Left lobe of liver (tissue), 2 donors: Measurements from ENCODE around the gene EXOC4. TPM values are rescaled to one million over a fixed set of nuclear protein-coding genes. Genes with fewer than 3 reads are reported as not detected.
"Not testable (repeated sequence)": the region's sequence is repeated elsewhere in the genome, so short reads cannot be mapped to it uniquely, and the experiment has no call there.

Experiments
- ATAC-seq: fragments of 200-7000 bp; cut with Tn5 transposase; one replicate; pipeline ENCODE4 v1.9.1; 2020; ENCODE audit warnings: mild to moderate bottlenecking, moderate library complexity
- DNase-seq: peaks from one replicate; pipeline ENCODE4 v3.0.0-alpha.2; 2020; ENCODE audit warnings: low spot score
- total RNA-seq: library from RNA; stranded (reverse); gene quantifications from one replicate; pipeline ENCODE4 v1.2.1, GENCODE V29; 2021
- donor health status: DM: no; HTN: no; CAD: no; lungs with moderate emphysema.
- donor health status: DM: no; HTN: yes; CAD: no.

Gene EXOC4
- total RNA-seq, 1 donor from 2014 or later, result 23.1 TPM

GRCh38 chr7:133987582-133987981 is 734.7 kb downstream of the EXOC4 start:
- ATAC-seq, result no peak
- DNase-seq, result no peak

GRCh38 chr7:133993547-133993946 is 740.7 kb downstream of the EXOC4 start:
- ATAC-seq, result no peak
- no peak for DNase-seq

GRCh38 chr7:133994100-133994499 is 741.2 kb downstream of the EXOC4 start:
- ATAC-seq, DNase-seq: not testable (repeated sequence)

DNA sequence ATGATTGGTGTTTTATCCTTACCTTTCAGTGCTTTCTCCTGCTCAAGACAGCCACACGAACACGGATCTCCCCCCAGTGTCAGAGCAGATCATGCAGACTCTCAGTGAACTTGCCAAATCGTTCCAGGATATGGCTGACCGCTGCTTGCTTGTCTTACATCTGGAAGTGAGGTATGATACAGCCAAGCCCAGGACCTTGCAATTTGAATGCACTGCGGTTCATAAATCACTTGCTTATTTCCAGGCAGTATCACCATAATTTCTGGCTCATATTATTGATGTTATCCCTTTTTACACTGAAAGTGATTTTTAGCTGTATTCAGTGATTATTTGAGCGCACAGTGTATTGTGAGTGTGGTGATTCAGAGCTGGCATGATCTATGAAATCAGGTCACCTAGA is 744.6 kb downstream of the EXOC4 start:
- ATAC-seq (no peak), DNase-seq (no peak)

DNA sequence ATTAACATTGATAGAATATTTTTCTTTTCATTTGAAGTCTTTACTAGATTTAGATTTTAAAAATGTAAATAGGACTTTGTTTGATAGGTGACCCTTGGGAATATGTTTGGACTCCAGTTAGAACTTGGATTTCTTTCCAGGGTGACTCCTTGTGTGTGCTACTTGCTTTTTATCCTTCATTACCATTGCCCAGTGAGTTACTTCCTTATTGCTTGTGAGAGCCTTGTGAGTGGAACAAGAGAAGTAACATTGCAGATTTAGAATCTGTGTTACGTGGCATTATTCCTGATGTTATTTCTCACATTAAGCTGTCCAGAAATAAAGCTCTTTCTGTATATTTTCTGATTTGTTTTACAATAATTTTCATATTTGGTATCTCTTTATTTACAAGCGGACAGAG is 746.3 kb downstream of the EXOC4 start:
- ATAC-seq (no peak), DNase-seq (no peak)

DNA sequence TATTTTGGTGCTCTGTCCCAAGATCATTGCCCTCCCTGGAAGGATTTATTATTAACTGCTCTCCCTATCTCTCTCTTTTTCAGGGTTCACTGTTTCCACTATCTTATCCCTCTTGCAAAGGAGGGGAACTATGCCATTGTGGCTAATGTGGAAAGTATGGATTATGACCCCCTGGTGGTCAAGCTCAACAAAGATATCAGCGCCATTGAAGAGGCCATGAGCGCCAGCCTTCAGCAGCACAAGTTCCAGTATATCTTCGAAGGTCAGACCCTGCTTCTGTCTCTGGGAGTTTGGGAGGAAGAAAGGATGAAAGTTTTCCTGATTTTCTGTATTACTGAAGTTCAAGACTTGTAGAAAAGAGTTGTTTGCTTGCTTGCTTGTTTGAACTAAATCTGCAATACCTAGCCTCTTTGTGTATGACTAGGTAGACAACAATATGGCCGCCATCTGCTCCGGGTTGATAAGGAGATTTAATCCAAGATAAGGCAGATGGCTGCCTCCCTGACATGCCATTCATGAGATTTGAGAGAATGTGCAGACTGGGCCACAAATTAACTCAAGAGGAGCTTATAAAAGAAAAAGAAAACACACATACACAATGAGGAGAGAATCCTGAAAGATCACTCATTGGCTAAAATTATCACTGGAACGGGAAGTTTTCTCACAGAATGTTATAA is 752.1 kb downstream of the EXOC4 start:
- no peak for ATAC-seq
- no peak for DNase-seq

- DNase-seq (no peak), ATAC-seq (no peak)
Measured at GRCh38 chr7:134009314-134010110, 756.6 kb downstream of the EXOC4 start.

GRCh38 chr7:134013249-134013648 is 760.4 kb downstream of the EXOC4 start:
- no peak for DNase-seq
- ATAC-seq, result peak; percentile 56

- ATAC-seq, result no peak
Measured at GRCh38 chr7:134014935-134015334, 762.1 kb downstream of the EXOC4 start.

GRCh38 chr7:134016223-134016941 is 763.5 kb downstream of the EXOC4 start:
- DNase-seq, result no peak
- ATAC-seq, result peak; percentile 86

More at GRCh38 chr7:134014935-134015334, 762.1 kb downstream of the EXOC4 start:
- no peak for DNase-seq

- no peak for DNase-seq
- no peak for ATAC-seq
Measured at GRCh38 chr7:134016942-134017303, 764.0 kb downstream of the EXOC4 start.

- ATAC-seq, result no peak
- DNase-seq, result no peak
Measured at GRCh38 chr7:134018306-134018705, 765.4 kb downstream of the EXOC4 start.

GRCh38 chr7:134019251-134019650 is 766.4 kb downstream of the EXOC4 start:
- DNase-seq (no peak), ATAC-seq (no peak)

- DNase-seq (no peak), ATAC-seq (no peak)
Measured at GRCh38 chr7:134021836-134022235, 769.0 kb downstream of the EXOC4 start.

- ATAC-seq (peak; percentile 85), DNase-seq (no peak)
Measured at GRCh38 chr7:134022286-134022911, 769.5 kb downstream of the EXOC4 start.

DNA sequence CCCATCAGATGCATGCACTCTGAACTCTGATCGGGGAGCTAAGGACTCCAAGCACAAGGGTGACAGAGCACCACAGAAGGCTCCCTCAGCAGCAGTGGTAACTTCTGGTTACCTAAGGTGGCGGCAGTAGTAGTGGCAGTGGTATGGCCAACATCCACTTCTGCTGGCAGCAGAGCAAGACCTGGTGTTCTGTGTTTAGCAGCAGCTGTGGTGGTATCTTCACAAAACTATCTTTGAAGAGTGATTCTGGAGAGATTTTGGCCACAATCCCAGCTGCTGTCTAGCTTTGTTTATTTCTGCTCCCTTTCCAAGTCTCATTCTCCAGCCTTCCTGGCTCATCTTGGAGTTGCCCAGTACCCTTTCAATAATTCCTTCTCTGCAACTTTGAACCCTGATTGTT is 771.9 kb downstream of the EXOC4 start:
- DNase-seq (no peak), ATAC-seq (no peak)

DNA sequence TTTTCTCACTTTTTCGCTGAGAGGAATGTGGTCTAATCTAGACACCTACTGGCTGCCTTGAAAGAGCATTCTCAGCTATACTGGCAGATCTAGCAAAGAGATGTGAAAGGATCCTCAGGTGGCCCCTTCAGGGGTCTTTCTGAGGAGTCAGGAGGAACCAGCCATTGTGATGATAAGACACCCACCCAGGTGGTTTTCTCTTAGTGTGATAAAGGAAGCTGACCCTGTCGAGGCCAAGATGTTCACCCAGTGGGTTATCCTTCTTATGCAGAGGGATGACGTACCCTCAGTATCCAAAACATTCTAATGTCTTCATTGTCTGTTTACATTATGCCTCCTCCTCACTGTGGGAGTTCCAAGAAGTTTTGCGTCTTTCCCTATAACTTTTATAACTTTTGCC is 776.0 kb downstream of the EXOC4 start:
- DNase-seq (no peak), ATAC-seq (no peak)

DNA sequence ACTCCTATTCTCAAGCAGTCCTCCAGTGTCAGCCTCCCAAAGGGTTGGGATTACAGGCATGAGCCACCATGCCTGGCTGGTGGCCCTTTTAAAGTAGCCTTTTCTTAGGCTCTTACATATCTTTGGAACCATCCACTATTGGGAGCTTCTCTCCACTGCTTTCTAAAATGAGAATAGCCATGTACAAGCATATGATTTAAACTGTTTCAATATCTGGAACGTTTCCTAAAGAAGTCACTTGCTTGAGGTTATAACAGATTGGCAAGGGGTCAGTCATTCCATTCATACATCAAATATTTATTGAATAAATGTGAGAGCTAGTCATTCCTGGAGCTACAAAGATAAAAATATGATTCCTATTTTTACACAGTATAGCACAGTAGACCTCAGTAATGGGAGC is 776.9 kb downstream of the EXOC4 start:
- no peak for ATAC-seq

DNA sequence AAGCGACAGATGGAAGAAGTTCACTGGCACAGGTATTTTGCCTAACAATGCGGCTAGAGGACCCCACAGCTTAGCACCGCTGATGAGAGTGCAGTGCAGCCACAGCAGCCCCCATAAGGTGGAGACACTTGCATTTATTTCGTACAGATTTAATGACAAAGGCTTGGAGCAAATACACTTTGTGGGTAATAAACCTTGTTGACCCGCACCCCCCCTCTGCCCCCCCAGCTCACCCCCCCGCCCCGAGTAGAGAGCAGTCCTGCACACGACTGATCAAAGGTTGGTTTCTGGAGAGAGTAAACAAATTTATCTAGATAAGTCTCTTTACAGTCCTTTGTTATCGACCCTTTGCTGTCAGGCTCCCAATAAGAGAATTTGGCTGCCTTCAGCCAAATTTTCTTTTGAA is 777.6 kb downstream of the EXOC4 start:
- ATAC-seq, result peak; percentile 29
- DNase-seq, result no peak

More for the DNA sequence above, 776.9 kb downstream of the EXOC4 start:
- no peak for DNase-seq

DNA sequence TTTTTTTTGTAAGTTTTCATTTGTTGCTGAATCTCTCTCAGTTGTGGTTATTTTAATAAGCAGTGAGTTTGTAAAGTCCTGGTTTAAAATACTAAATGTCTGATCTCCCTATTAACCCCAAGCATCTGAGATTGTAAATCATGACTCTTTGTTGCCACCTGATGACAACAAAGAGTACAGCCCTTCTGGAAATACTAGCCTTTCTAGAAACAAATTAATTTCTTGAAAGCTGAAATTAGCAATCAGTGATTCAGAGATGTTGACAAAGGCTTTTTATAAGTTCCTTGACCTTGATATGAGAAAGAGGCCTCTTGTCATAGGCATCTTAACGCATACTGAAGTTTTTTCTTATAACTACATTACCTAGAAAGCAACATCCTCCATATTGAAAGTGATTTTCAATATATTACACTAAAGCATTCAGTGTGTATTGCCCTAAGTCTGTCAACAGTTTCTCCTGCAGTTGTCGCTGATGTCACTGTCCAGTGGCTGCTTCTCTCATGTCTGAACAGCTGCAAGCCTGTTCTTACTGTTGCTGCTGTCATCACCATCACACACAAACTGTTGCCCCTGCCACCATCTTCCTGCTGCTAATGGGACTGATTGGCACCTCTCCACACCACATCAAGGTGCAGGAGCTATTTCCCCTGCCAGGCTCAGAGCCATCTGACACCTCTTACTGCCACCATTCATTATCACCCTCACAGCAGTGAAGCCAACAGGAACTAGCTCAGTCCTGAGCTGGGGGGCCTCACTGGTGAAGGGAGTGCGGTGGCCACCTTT is 779.1 kb downstream of the EXOC4 start:
- no peak for DNase-seq
- ATAC-seq, result no peak

GRCh38 chr7:134034652-134035051 is 781.8 kb downstream of the EXOC4 start:
- no peak for DNase-seq
- no peak for ATAC-seq
